Liver (tissue), 9 donors: ENCODE measurements around the gene SLC8A1. TPM values are rescaled to one million over a fixed set of nuclear protein-coding genes. Genes with fewer than 3 reads are reported as not detected.

Experiments used
- DNase-seq: peaks from one replicate; pipeline ENCODE4 v3.0.0-alpha.2; 2017; ENCODE audit warnings: low spot score
- H3K27ac ChIP-seq, 2 donors: one replicate each; pipeline ENCODE4 v1.7.0; 2013; ENCODE audit warnings: inconsistent platforms in 2 of 2, low read length in 2 of 2, control low read depth in 1 of 2, low read depth in 1 of 2, mild to moderate bottlenecking in 1 of 2
- H3K27me3 ChIP-seq, 4 donors: one replicate each; pipeline versions ENCODE4 v1.6.1 to v1.7.0; 2013; ENCODE audit warnings: low read length in 3 of 4, inconsistent platforms in 1 of 4, mild to moderate bottlenecking in 1 of 4, moderate library complexity in 1 of 4; ENCODE audit not compliant: control insufficient read depth in 4 of 4, insufficient read depth in 4 of 4
- H3K36me3 ChIP-seq, 4 donors: one replicate each; pipeline versions ENCODE4 v1.6.1 to v1.7.0; 2013; ENCODE audit warnings: low read length in 3 of 4, mild to moderate bottlenecking in 3 of 4, low read depth in 1 of 4, moderate library complexity in 1 of 4; ENCODE audit not compliant: control insufficient read depth in 4 of 4, insufficient read depth in 3 of 4
- H3K4me1 ChIP-seq, 4 donors: one replicate each; pipeline versions ENCODE4 v1.6.1 to v1.7.0; 2013; ENCODE audit warnings: low read length in 3 of 4, mild to moderate bottlenecking in 3 of 4, moderate library complexity in 1 of 4; ENCODE audit not compliant: control insufficient read depth in 4 of 4, insufficient read depth in 4 of 4
- H3K4me3 ChIP-seq, 3 donors: one replicate each; pipeline versions ENCODE4 v1.6.1 to v1.7.0; 2013; ENCODE audit warnings: low read length in 3 of 3, control low read depth in 1 of 3, low read depth in 1 of 3, mild to moderate bottlenecking in 1 of 3
- H3K9ac ChIP-seq, 2 donors: one replicate each; pipeline ENCODE4 v1.7.0; 2013; ENCODE audit warnings: low read length in 2 of 2, mild to moderate bottlenecking in 2 of 2, moderate library complexity in 2 of 2, control low read depth in 1 of 2, low read depth in 1 of 2
- H3K9me3 ChIP-seq, 4 donors: one replicate each; pipeline versions ENCODE4 v1.6.1 to v1.7.0; 2013; ENCODE audit warnings: low read length in 3 of 4; ENCODE audit not compliant: control insufficient read depth in 4 of 4
- CTCF ChIP-seq: fragments of 150-350 bp; IDR thresholded peaks from 2 replicates; pipeline ENCODE4 v1.5.1; 2017; ENCODE audit warnings: improper control_type of control experiment, low read depth, low read length; ENCODE audit not compliant: missing input control
- EGR1 ChIP-seq, 2 donors: IDR thresholded peaks; 2 replicates each; pipeline ENCODE4 v1.6.1; 2016 to 2018; ENCODE audit warnings: antibody characterized with exemption in 2 of 2, low read depth in 2 of 2
- FOXA1 ChIP-seq: IDR thresholded peaks from 2 replicates; pipeline ENCODE4 v1.6.1; 2016; ENCODE audit warnings: antibody characterized with exemption
- FOXA2 ChIP-seq: IDR thresholded peaks from 2 replicates; pipeline ENCODE4 v1.6.1; 2016; ENCODE audit warnings: antibody characterized with exemption
- GABPA ChIP-seq, 2 donors: IDR thresholded peaks in 1 of 2; conservative IDR thresholded peaks in 1 of 2; 2 replicates each; pipeline ENCODE4 v1.6.1; 2016; ENCODE audit warnings: antibody characterized with exemption in 2 of 2, mild to moderate bottlenecking in 1 of 2, moderate library complexity in 1 of 2
- HNF4A ChIP-seq, 2 donors: conservative IDR thresholded peaks; 2 replicates each; pipeline ENCODE4 v1.6.1; 2016; ENCODE audit warnings: antibody characterized with exemption in 2 of 2, mild to moderate bottlenecking in 2 of 2
- HNF4G ChIP-seq: IDR thresholded peaks from 2 replicates; pipeline ENCODE4 v1.6.1; 2016; ENCODE audit warnings: antibody characterized with exemption
- JUND ChIP-seq, 2 donors: IDR thresholded peaks; 2 replicates each; pipeline ENCODE4 v1.6.1; 2016; ENCODE audit warnings: antibody characterized with exemption in 2 of 2
- MAX ChIP-seq: IDR thresholded peaks from 2 replicates; pipeline ENCODE4 v1.6.1; 2016; ENCODE audit warnings: antibody characterized with exemption
- RAD21 ChIP-seq, 2 donors: IDR thresholded peaks; 2 replicates each; pipeline ENCODE4 v1.6.1; 2016; ENCODE audit warnings: antibody characterized with exemption in 2 of 2, mild to moderate bottlenecking in 2 of 2
- RXRA ChIP-seq, 2 donors: IDR thresholded peaks; 2 replicates each; pipeline ENCODE4 v1.6.1; 2017 to 2018; ENCODE audit warnings: antibody characterized with exemption in 2 of 2, mild to moderate bottlenecking in 1 of 2
- SP1 ChIP-seq: IDR thresholded peaks from 2 replicates; pipeline ENCODE4 v1.6.1; 2018; ENCODE audit warnings: antibody characterized with exemption, mild to moderate bottlenecking
- TAF1 ChIP-seq: conservative IDR thresholded peaks from 2 replicates; pipeline ENCODE4 v1.6.1; 2016; ENCODE audit warnings: antibody characterized with exemption, mild to moderate bottlenecking
- YY1 ChIP-seq: IDR thresholded peaks from 2 replicates; pipeline ENCODE4 v1.6.1; 2016; ENCODE audit warnings: antibody characterized with exemption, mild to moderate bottlenecking
- ZBTB33 ChIP-seq: IDR thresholded peaks from 2 replicates; pipeline ENCODE4 v1.6.1; 2016; ENCODE audit warnings: antibody characterized with exemption
- WGBS: extraction: QIAGEN DNeasy Blood & Tissue Kit; methylation state at CpG from one replicate; pipeline ENCODE4 v1.1.7; 2013; 5-methylcytosine and 5-hydroxymethylcytosine counted together
- polyA plus RNA-seq, 2 donors: library from polyadenylated mRNA; stranded (reverse) in 1 of 2; unstranded in 1 of 2; fragments of 200-250 nt in 1 of 2; fragments of >200 nt in 1 of 2; fragmentation: Nextera tagmentation in 1 of 2; extraction: Ambion mirVana in 1 of 2; gene quantifications; one replicate each; pipeline versions ENCODE4 v1.2.1 to v1.2.3, GENCODE V29; 2013 to 2015
- total RNA-seq, 2 donors: library from RNA; depleted of rRNA; stranded (reverse); fragments of >200 nt; gene quantifications; one replicate each; pipeline ENCODE4 v1.2.3, GENCODE V29; 2014
- TF ChIP-seq, protein P1 (sequence below): IDR thresholded peaks from 2 replicates; pipeline ENCODE4 v1.6.1; 2016; ENCODE audit warnings: antibody characterized with exemption
- TF ChIP-seq, protein P2 (sequence below): IDR thresholded peaks from 2 replicates; pipeline ENCODE4 v1.6.1; 2016; ENCODE audit warnings: antibody characterized with exemption, mild to moderate bottlenecking
- donor health status: healthy.
- donor health status: healthy.
- donor health status: healthy.
- donor health status: healthy.
- donor health status: healthy.

The SLC8A1 gene
- total and polyA plus RNA-seq, 4 donors = 1.2 to 18.5 (median 8.2) TPM

DNA sequence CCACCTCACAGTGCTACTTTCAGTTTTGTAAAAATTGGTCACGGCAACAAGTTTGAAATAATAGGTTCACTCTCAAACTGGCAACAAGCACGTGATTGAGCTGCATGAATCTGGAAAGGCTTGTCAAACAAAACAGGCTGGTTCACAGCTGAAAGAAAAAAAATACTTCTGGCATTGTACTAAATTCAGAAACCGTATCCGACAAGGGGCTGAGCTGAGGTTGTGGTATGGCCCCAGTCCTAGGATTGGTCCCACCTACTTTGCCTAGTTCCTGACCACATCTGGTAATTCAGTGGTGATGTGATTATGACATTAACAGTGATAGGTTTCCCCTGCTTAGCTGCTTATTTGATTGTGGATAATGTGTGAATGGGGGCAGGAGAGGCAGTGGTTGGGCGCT, 346.3 kb downstream of the SLC8A1 start:
- TF ChIP-seq CTCF (no peak), SP1 (no peak), TAF1 (no peak), ZBTB33 (no peak)
- TF ChIP-seq, protein P1, sequence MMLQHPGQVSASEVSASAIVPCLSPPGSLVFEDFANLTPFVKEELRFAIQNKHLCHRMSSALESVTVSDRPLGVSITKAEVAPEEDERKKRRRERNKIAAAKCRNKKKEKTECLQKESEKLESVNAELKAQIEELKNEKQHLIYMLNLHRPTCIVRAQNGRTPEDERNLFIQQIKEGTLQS = no peak
- no peak overlapping the region for H3K27ac ChIP-seq
- WGBS = 75% methylated on average over 5 of the region's 5 CpGs
- H3K4me3 ChIP-seq = no peak overlapping the region
- H3K27me3 ChIP-seq = peaks cover 0 to 3% (median 0%) of the 10 kb centered on the region in 4 donors
- H3K9me3 ChIP-seq = no peaks in the 10 kb centered on the region
- no peaks in the 10 kb centered on the region for H3K36me3 ChIP-seq
- DNase-seq = no peak
- H3K4me1 ChIP-seq = no peaks in the 10 kb centered on the region
- no peak overlapping the region for H3K9ac ChIP-seq

DNA sequence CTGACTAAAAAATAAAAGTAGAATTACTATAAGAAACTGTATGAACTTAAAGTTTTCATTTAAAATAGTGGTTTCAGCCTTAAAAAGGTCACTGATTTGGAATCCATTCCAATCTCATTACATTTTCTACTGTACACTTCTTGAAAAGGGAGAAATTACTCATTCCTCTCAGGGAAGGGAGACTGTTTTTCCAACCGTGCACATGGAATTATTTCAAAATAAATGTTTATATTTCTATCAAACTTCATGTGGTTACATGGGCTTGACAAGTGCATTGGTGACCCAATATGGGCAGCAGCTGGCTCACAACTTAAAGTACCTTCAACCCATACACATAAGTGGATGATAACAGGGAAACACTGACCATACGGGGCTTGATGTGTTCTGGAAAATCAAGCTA, 348.3 kb downstream of the SLC8A1 start:
- H3K27ac ChIP-seq = no peak overlapping the region
- TF ChIP-seq HNF4G (no peak), FOXA2 (no peak), EGR1 (IDR thresholded peaks at IDR 0.05; ENCODE audit: low read depth in 2 of 2) (no peak), ZBTB33 (no peak), FOXA1 (no peak), SP1 (no peak), GABPA (IDR thresholded peaks at IDR 0.05 in 1 of 2, conservative IDR thresholded peaks at IDR 0.05 in 1 of 2) (no peak), HNF4A (conservative IDR thresholded peaks at IDR 0.05) (no peak), YY1 (no peak), RAD21 (IDR thresholded peaks at IDR 0.05) (no peak), JUND (IDR thresholded peaks at IDR 0.05) (no peak), CTCF (no peak), MAX (no peak), TAF1 (no peak), RXRA (IDR thresholded peaks at IDR 0.05) (no peak)
- TF ChIP-seq, protein P2, sequence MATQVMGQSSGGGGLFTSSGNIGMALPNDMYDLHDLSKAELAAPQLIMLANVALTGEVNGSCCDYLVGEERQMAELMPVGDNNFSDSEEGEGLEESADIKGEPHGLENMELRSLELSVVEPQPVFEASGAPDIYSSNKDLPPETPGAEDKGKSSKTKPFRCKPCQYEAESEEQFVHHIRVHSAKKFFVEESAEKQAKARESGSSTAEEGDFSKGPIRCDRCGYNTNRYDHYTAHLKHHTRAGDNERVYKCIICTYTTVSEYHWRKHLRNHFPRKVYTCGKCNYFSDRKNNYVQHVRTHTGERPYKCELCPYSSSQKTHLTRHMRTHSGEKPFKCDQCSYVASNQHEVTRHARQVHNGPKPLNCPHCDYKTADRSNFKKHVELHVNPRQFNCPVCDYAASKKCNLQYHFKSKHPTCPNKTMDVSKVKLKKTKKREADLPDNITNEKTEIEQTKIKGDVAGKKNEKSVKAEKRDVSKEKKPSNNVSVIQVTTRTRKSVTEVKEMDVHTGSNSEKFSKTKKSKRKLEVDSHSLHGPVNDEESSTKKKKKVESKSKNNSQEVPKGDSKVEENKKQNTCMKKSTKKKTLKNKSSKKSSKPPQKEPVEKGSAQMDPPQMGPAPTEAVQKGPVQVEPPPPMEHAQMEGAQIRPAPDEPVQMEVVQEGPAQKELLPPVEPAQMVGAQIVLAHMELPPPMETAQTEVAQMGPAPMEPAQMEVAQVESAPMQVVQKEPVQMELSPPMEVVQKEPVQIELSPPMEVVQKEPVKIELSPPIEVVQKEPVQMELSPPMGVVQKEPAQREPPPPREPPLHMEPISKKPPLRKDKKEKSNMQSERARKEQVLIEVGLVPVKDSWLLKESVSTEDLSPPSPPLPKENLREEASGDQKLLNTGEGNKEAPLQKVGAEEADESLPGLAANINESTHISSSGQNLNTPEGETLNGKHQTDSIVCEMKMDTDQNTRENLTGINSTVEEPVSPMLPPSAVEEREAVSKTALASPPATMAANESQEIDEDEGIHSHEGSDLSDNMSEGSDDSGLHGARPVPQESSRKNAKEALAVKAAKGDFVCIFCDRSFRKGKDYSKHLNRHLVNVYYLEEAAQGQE = no peak
- TF ChIP-seq, protein P1 = no peak
- H3K9ac ChIP-seq = no peak overlapping the region
- H3K4me3 ChIP-seq = no peak overlapping the region
- no peak for DNase-seq
- WGBS = 74% methylated on average over 2 of the region's 2 CpGs
- no peaks in the 10 kb centered on the region for H3K9me3 ChIP-seq
- no peaks in the 10 kb centered on the region for H3K27me3 ChIP-seq
- H3K4me1 ChIP-seq = no peaks in the 10 kb centered on the region
- no peaks in the 10 kb centered on the region for H3K36me3 ChIP-seq
